ENCODE data around the gene FRMD1. TPM values are rescaled to one million over a fixed set of nuclear protein-coding genes. Genes with fewer than 3 reads are reported as not detected.

Gene FRMD1
- total RNA-seq, 4 donors from 2014 or later, result 0.04 to 0.12 TPM; not detected in 2

GRCh38 chr6:168048724-168049025 is 30.3 kb downstream of the FRMD1 start:
- H3K27me3 ChIP-seq, result no peaks in the 10 kb centered on the region
- no peak overlapping the region for H3K27ac ChIP-seq
- intact Hi-C loops (cut with DNase I; ENCODE audit: low total_unique reads) (no loop called here), in situ Hi-C loops (cut with MboI; ENCODE audit: low sequenced_read_pairs in 4 of 4) (no loop called here)
- no peak for DNase-seq
- peaks cover 0 to under 1% of the 10 kb centered on the region in 2 donors for H3K4me1 ChIP-seq
- no peaks in the 10 kb centered on the region for H3K36me3 ChIP-seq
- no peaks in the 10 kb centered on the region for H3K9me3 ChIP-seq
- ATAC-seq, result no peak
- H3K4me3 ChIP-seq, result no peak overlapping the region
- TF ChIP-seq CTCF (IDR thresholded peaks at IDR 0.05 in 4 of 5, conservative IDR thresholded peaks at IDR 0.05 in 1 of 5) (no peak), POLR2A (IDR thresholded peaks at IDR 0.05) (no peak)

- intact Hi-C loops (cut with DNase I; ENCODE audit: low total_unique reads), result no loop called here
- ATAC-seq, result no peak
- no peak overlapping the region for H3K27ac ChIP-seq
Observed at GRCh38 chr6:168047841-168048723, 30.9 kb downstream of the FRMD1 start.

GRCh38 chr6:168046696-168047095 is 32.3 kb downstream of the FRMD1 start:
- intact Hi-C loops (cut with DNase I; ENCODE audit: low total_unique reads), result no loop called here
- in situ Hi-C loops (cut with MboI; ENCODE audit: low sequenced_read_pairs in 4 of 4), result no loop called here
- Histone ChIP-seq H3K4me3 (no peak overlapping the region), H3K9me3 (no peaks in the 10 kb centered on the region), H3K4me1 (no peaks in the 10 kb centered on the region), H3K36me3 (no peaks in the 10 kb centered on the region), H3K27ac (peak overlapping the region in 3 of 4 donors; percentile 41 to 71 (median 70)), H3K27me3 (no peaks in the 10 kb centered on the region)
- TF ChIP-seq POLR2A (IDR thresholded peaks at IDR 0.05), result no peak
- no peak for TF ChIP-seq CTCF (IDR thresholded peaks at IDR 0.05 in 4 of 5, conservative IDR thresholded peaks at IDR 0.05 in 1 of 5)
- DNase-seq, result no peak
- no peak for ATAC-seq

More at GRCh38 chr6:168047841-168048723, 30.9 kb downstream of the FRMD1 start:
- Histone ChIP-seq H3K36me3 (no peaks in the 10 kb centered on the region), H3K4me1 (no peaks in the 10 kb centered on the region), H3K27me3 (no peaks in the 10 kb centered on the region), H3K9me3 (no peaks in the 10 kb centered on the region), H3K4me3 (no peak overlapping the region)
- DNase-seq, result no peak
- TF ChIP-seq CTCF (IDR thresholded peaks at IDR 0.05 in 4 of 5, conservative IDR thresholded peaks at IDR 0.05 in 1 of 5), result no peak
- TF ChIP-seq POLR2A (IDR thresholded peaks at IDR 0.05), result no peak
- in situ Hi-C loops (cut with MboI; ENCODE audit: low sequenced_read_pairs in 4 of 4), result no loop called here

GRCh38 chr6:168045706-168046620 is 33.0 kb downstream of the FRMD1 start:
- ATAC-seq (peak; percentile 36 to 53), DNase-seq (no peak)
- Histone ChIP-seq H3K27ac (peak overlapping the region; percentile 34 to 71 (median 56)), H3K9me3 (no peaks in the 10 kb centered on the region), H3K4me3 (no peak overlapping the region), H3K4me1 (no peaks in the 10 kb centered on the region), H3K27me3 (no peaks in the 10 kb centered on the region), H3K36me3 (no peaks in the 10 kb centered on the region)
- in situ Hi-C loops (cut with MboI; ENCODE audit: low sequenced_read_pairs in 4 of 4), result no loop called here
- intact Hi-C loops (cut with DNase I; ENCODE audit: low total_unique reads), result no loop called here
- no peak for TF ChIP-seq POLR2A (IDR thresholded peaks at IDR 0.05)
- no peak for TF ChIP-seq CTCF (IDR thresholded peaks at IDR 0.05 in 4 of 5, conservative IDR thresholded peaks at IDR 0.05 in 1 of 5)

Data from gastrocnemius medialis (tissue), 4 donors.